GM18526 (cell line): ENCODE results near the gene DPF3.

ENCODE experiments used
- POLR2A ChIP-seq: IDR thresholded peaks from 3 replicates; pipeline ENCODE4 v1.6.1; 2011; ENCODE audit not compliant: insufficient read length; ENCODE audit errors: extremely low read depth

DPF3 gene

GRCh38 chr14:72753879-72754400 is 140.0 kb downstream of the DPF3 start:
- no peak for TF ChIP-seq POLR2A

- no peak for TF ChIP-seq POLR2A
Measured at GRCh38 chr14:72753044-72753710, 140.7 kb downstream of the DPF3 start.

GRCh38 chr14:72752034-72752412 is 141.9 kb downstream of the DPF3 start:
- no peak for TF ChIP-seq POLR2A

- TF ChIP-seq POLR2A = no peak
Measured at GRCh38 chr14:72751276-72752033, 142.4 kb downstream of the DPF3 start.

- TF ChIP-seq POLR2A = no peak
Measured at GRCh38 chr14:72747652-72748051, 146.2 kb downstream of the DPF3 start.

- no peak for TF ChIP-seq POLR2A
Measured at GRCh38 chr14:72745991-72746980, 147.6 kb downstream of the DPF3 start.

- no peak for TF ChIP-seq POLR2A
Measured at GRCh38 chr14:72745546-72745945, 148.4 kb downstream of the DPF3 start.

GRCh38 chr14:72744416-72745120 is 149.3 kb downstream of the DPF3 start:
- no peak for TF ChIP-seq POLR2A

- TF ChIP-seq POLR2A = no peak
Measured at GRCh38 chr14:72743626-72744025, 150.3 kb downstream of the DPF3 start.

GRCh38 chr14:72742838-72743195 is 151.1 kb downstream of the DPF3 start:
- no peak for TF ChIP-seq POLR2A

GRCh38 chr14:72742118-72742837 is 151.6 kb downstream of the DPF3 start:
- TF ChIP-seq POLR2A = no peak

- TF ChIP-seq POLR2A = no peak
Measured at GRCh38 chr14:72741826-72742117, 152.1 kb downstream of the DPF3 start.

- TF ChIP-seq POLR2A = no peak
Measured at GRCh38 chr14:72740966-72741825, 152.7 kb downstream of the DPF3 start.

GRCh38 chr14:72740504-72740961 is 153.4 kb downstream of the DPF3 start:
- no peak for TF ChIP-seq POLR2A
